PC-3 (cell line): ENCODE data around the gene SP100. TPM values are rescaled to one million over a fixed set of nuclear protein-coding genes. Genes with fewer than 3 reads are reported as not detected.

ENCODE experiments used
- ATAC-seq: fragments of 200-7000 bp; cut with Tn5 transposase; 2 replicates; pipeline ENCODE4 v1.9.1; 2020; ENCODE audit warnings: mild to moderate bottlenecking, moderate library complexity
- BruUV-seq: library from RNA; stranded (reverse); fragments of 400-500 nt; replicated peaks from 2 replicates; lab custom pipeline; 2021; lab: Mats Ljungman, UMichigan
- CTCF ChIA-PET: fragments of 300-600 bp; sonication (Branson Sonifier 250); formaldehyde crosslinking; loops from one replicate; lab custom pipeline; 2022; ENCODE audit warnings: antibody characterized with exemption; lab: Charles Lee
- POLR2A ChIA-PET: fragments of 300-600 bp; sonication (Branson Sonifier 250); formaldehyde crosslinking; loops from one replicate; lab custom pipeline; 2022; ENCODE audit warnings: antibody characterized with exemption; ENCODE audit not compliant: unreplicated experiment; lab: Charles Lee
- DNase-seq: peaks from one replicate; pipeline ENCODE4 v3.0.0-alpha.2; 2015
- H2AFZ ChIP-seq: fragments of 300-600 bp; sonication (generic); 2 replicates; pipeline ENCODE4 v1.6.0; 2016; ENCODE audit warnings: antibody characterized with exemption, low read length
- H3F3A ChIP-seq: fragments of 300-600 bp; sonication (generic); one replicate; pipeline ENCODE4 v1.6.0; 2017; ENCODE audit warnings: antibody characterized with exemption, low read length, control low read depth, mild to moderate bottlenecking; ENCODE audit not compliant: unreplicated experiment
- H3K27ac ChIP-seq: fragments of 300-600 bp; sonication (generic); 2 replicates; pipeline ENCODE4 v1.5.1; 2016; ENCODE audit warnings: mild to moderate bottlenecking, low read length
- H3K27me3 ChIP-seq: fragments of 300-600 bp; sonication (generic); 2 replicates; pipeline ENCODE4 v1.6.1; 2016; ENCODE audit warnings: low read length, mixed read lengths
- H3K36me3 ChIP-seq: fragments of 300-600 bp; sonication (generic); 2 replicates; pipeline ENCODE4 v1.6.1; 2016; ENCODE audit warnings: low read depth, mixed run types, low read length, mixed read lengths
- H3K4me1 ChIP-seq: fragments of 300-600 bp; sonication (generic); 2 replicates; pipeline ENCODE4 v1.5.1; 2016; ENCODE audit warnings: low read length; ENCODE audit not compliant: insufficient read depth
- H3K4me2 ChIP-seq: fragments of 300-600 bp; sonication (generic); 2 replicates; pipeline ENCODE4 v1.6.0; 2016; ENCODE audit warnings: low read length
- H3K4me3 ChIP-seq: fragments of 300-600 bp; sonication (generic); 2 replicates; pipeline ENCODE4 v1.5.1; 2016; ENCODE audit warnings: mild to moderate bottlenecking, low read length, mixed read lengths
- H3K79me2 ChIP-seq: fragments of 300-600 bp; sonication (generic); 2 replicates; pipeline ENCODE4 v1.6.1; 2017; ENCODE audit warnings: low read length, mixed read lengths
- H3K9ac ChIP-seq: fragments of 300-600 bp; sonication (generic); 2 replicates; pipeline ENCODE4 v1.6.0; 2016; ENCODE audit warnings: mild to moderate bottlenecking, low read length
- H3K9me2 ChIP-seq: fragments of 300-600 bp; sonication (generic); replicated peaks from 2 replicates; pipeline ENCODE4 v1.6.1; 2016; ENCODE audit warnings: mixed run types, low read length, mixed read lengths
- H3K9me3 ChIP-seq: fragments of 300-600 bp; sonication (generic); 2 replicates; pipeline ENCODE4 v1.6.1; 2016; ENCODE audit warnings: low read length, mixed read lengths
- H4K20me1 ChIP-seq: fragments of 300-600 bp; sonication (generic); 2 replicates; pipeline ENCODE4 v1.6.1; 2016; ENCODE audit warnings: low read length, mixed read lengths
- CTCF ChIP-seq: fragments of 300-600 bp; sonication (generic); conservative IDR thresholded peaks from 2 replicates; pipeline ENCODE4 v1.5.1; 2017; ENCODE audit warnings: antibody characterized with exemption, low read depth, mild to moderate bottlenecking, low read length
- EZH2 ChIP-seq: fragments of 300-600 bp; sonication (generic); IDR thresholded peaks from one replicate; pipeline ENCODE4 v1.6.1; 2017; ENCODE audit warnings: antibody characterized with exemption, mild to moderate bottlenecking, low read length; ENCODE audit not compliant: unreplicated experiment
- EZH2phosphoT487 ChIP-seq: fragments of 300-600 bp; sonication (generic); IDR thresholded peaks from 2 replicates; pipeline ENCODE4 v1.6.1; 2018; ENCODE audit warnings: mild to moderate bottlenecking, antibody characterized with exemption, low read length, borderline replicate concordance
- intact Hi-C: fragments of 100-400 bp; cut with micrococcal nuclease; formaldehyde crosslinking; loops from 2 replicates; pipeline ENCODE4 v1.9.0; 2023
- total RNA-seq: library from RNA; depleted of rRNA; stranded (reverse); fragments of >200 nt; gene quantifications from 2 replicates; pipeline ENCODE4 v1.2.3, GENCODE V29; 2014

Gene SP100
- total RNA-seq, 1 experiment from 2014 or later: 49.8 TPM

GRCh38 chr2:230541934-230542380 lies 126.0 kb downstream of the SP100 start:
- H3K9ac ChIP-seq: no peak overlapping the region
- intact Hi-C loops: no loop called here
- ChIA-PET CTCF (no interaction called here), POLR2A (no interaction called here)
- no peaks in the 10 kb centered on the region for H3K79me2 ChIP-seq
- no TSS peak for BruUV-seq
- H3K9me2 ChIP-seq: no peaks in the 10 kb centered on the region
- H3K4me2 ChIP-seq: peak overlapping the region; percentile 23; the same call in 1 of the 2 replicates
- no peaks in the 10 kb centered on the region for H3K36me3 ChIP-seq
- no peaks in the 10 kb centered on the region for H3K9me3 ChIP-seq
- ATAC-seq: peak; percentile 89
- no peak overlapping the region for H3K27ac ChIP-seq
- no peak for TF ChIP-seq EZH2
- no peak for TF ChIP-seq CTCF
- no peak for TF ChIP-seq EZH2phosphoT487
- no peaks in the 10 kb centered on the region for H3K27me3 ChIP-seq
- no peak overlapping the region for H3K4me3 ChIP-seq
- no peaks in the 10 kb centered on the region for H3F3A ChIP-seq
- no peak overlapping the region for H2AFZ ChIP-seq
- peak; percentile 55 for DNase-seq
- H3K4me1 ChIP-seq: peaks cover 10% of the 10 kb centered on the region; the same call in 1 of the 2 replicates
- H4K20me1 ChIP-seq: no peaks in the 10 kb centered on the region

GRCh38 chr2:230542751-230543150 lies 126.8 kb downstream of the SP100 start:
- TF ChIP-seq EZH2phosphoT487 (no peak), EZH2 (no peak), CTCF (no peak)
- Histone ChIP-seq H4K20me1 (no peaks in the 10 kb centered on the region), H3F3A (no peaks in the 10 kb centered on the region), H3K4me1 (peaks cover 10% of the 10 kb centered on the region; the same call in 1 of the 2 replicates), H3K27me3 (no peaks in the 10 kb centered on the region), H2AFZ (no peak overlapping the region), H3K4me2 (no peak overlapping the region), H3K9ac (no peak overlapping the region), H3K4me3 (no peak overlapping the region), H3K36me3 (no peaks in the 10 kb centered on the region), H3K9me2 (no peaks in the 10 kb centered on the region), H3K9me3 (no peaks in the 10 kb centered on the region), H3K27ac (no peak overlapping the region), H3K79me2 (no peaks in the 10 kb centered on the region)
- no peak for DNase-seq
- no peak for ATAC-seq
- no TSS peak for BruUV-seq
- intact Hi-C loops: no loop called here
- ChIA-PET POLR2A (no interaction called here), CTCF (no interaction called here)

- H3K79me2 ChIP-seq: no peaks in the 10 kb centered on the region
- intact Hi-C loops: no loop called here
- ChIA-PET POLR2A (no interaction called here), CTCF (interaction anchor here (0.6 kb wide), 1 partner anchor 24 kb away, joined by 4 read pairs; no protein-coding TSS in a partner anchor)
- H2AFZ ChIP-seq: no peak overlapping the region
- H3K4me2 ChIP-seq: no peak overlapping the region
- DNase-seq: no peak
- no peak for ATAC-seq
- H3K4me1 ChIP-seq: peaks cover 6% of the 10 kb centered on the region; the same call in 1 of the 2 replicates
- no peaks in the 10 kb centered on the region for H3F3A ChIP-seq
- no peaks in the 10 kb centered on the region for H4K20me1 ChIP-seq
- H3K9me2 ChIP-seq: no peaks in the 10 kb centered on the region
- H3K27me3 ChIP-seq: no peaks in the 10 kb centered on the region
- BruUV-seq: no TSS peak
- H3K9ac ChIP-seq: no peak overlapping the region
- no peak for TF ChIP-seq CTCF
- no peak for TF ChIP-seq EZH2
- TF ChIP-seq EZH2phosphoT487: no peak
- H3K27ac ChIP-seq: no peak overlapping the region
- H3K9me3 ChIP-seq: no peaks in the 10 kb centered on the region
- no peak overlapping the region for H3K4me3 ChIP-seq
- no peaks in the 10 kb centered on the region for H3K36me3 ChIP-seq
Observed at GRCh38 chr2:230552181-230552580, 136.2 kb downstream of the SP100 start.
